ENCODE measurements around the gene NPBWR2. TPM values are rescaled to one million over a fixed set of nuclear protein-coding genes. Genes with fewer than 3 reads are reported as not detected.
"Not testable (repeated sequence)": the region's sequence is repeated elsewhere in the genome, so short reads cannot be mapped to it uniquely, and the experiment has no call there.

Gene NPBWR2
- total RNA-seq, 1 donor from 2014 or later = not detected

- intact Hi-C loops (cut with micrococcal nuclease) = loop anchor here (1.0 to 10.0 kb wide), 8 partner anchors 18 to 411 kb away; partner anchors contain the start of genes PRPF6, RGS19, TPD52L2 and ZGPAT
These were observed 12.4 kb upstream of the NPBWR2 start for GRCh38 chr20:64119681-64120341.

- intact Hi-C loops (cut with micrococcal nuclease) = no loop called here
These were observed 11.9 kb upstream of the NPBWR2 start for GRCh38 chr20:64119301-64119680.

- intact Hi-C loops (cut with micrococcal nuclease) = not testable (repeated sequence)
These were observed 10.0 kb upstream of the NPBWR2 start for GRCh38 chr20:64117432-64117777.

GRCh38 chr20:64116541-64117431 is 9.4 kb upstream of the NPBWR2 start:
- intact Hi-C loops (cut with micrococcal nuclease) = no loop called here

GRCh38 chr20:64116016-64116415 is 8.7 kb upstream of the NPBWR2 start:
- intact Hi-C loops (cut with micrococcal nuclease) = no loop called here

- intact Hi-C loops (cut with micrococcal nuclease) = no loop called here
These were observed 8.0 kb upstream of the NPBWR2 start for GRCh38 chr20:64115171-64115911.

- intact Hi-C loops (cut with micrococcal nuclease) = no loop called here
These were observed 7.1 kb upstream of the NPBWR2 start for GRCh38 chr20:64114356-64114971.

GRCh38 chr20:64113796-64114355 is 6.5 kb upstream of the NPBWR2 start:
- intact Hi-C loops (cut with micrococcal nuclease) = no loop called here

- intact Hi-C loops (cut with micrococcal nuclease) = no loop called here
These were observed 6.0 kb upstream of the NPBWR2 start for GRCh38 chr20:64113444-64113775.

- intact Hi-C loops (cut with micrococcal nuclease) = no loop called here
These were observed 5.5 kb upstream of the NPBWR2 start for GRCh38 chr20:64112691-64113443.

GRCh38 chr20:64111841-64112641 is 4.7 kb upstream of the NPBWR2 start:
- intact Hi-C loops (cut with micrococcal nuclease) = no loop called here

- intact Hi-C loops (cut with micrococcal nuclease) = no loop called here
These were observed 3.2 kb upstream of the NPBWR2 start for GRCh38 chr20:64110411-64111068.

- intact Hi-C loops (cut with micrococcal nuclease) = no loop called here
These were observed 2.5 kb upstream of the NPBWR2 start for GRCh38 chr20:64109831-64110391.

- intact Hi-C loops (cut with micrococcal nuclease) = no loop called here
These were observed 1.6 kb upstream of the NPBWR2 start for GRCh38 chr20:64108731-64109681.

- intact Hi-C loops (cut with micrococcal nuclease) = no loop called here
These were observed 532 bp upstream of the NPBWR2 start for GRCh38 chr20:64107736-64108457.

GRCh38 chr20:64106435-64106961 is 867 bp downstream of the NPBWR2 start:
- intact Hi-C loops (cut with micrococcal nuclease) = no loop called here
